ENCODE measurements around the gene PIH1D1. TPM values are rescaled to one million over a fixed set of nuclear protein-coding genes. Genes with fewer than 3 reads are reported as not detected.

The PIH1D1 gene
- total and polyA plus RNA-seq, 11 donors, result 16.3 to 57.6 (median 31.1) TPM

GRCh38 chr19:49459388-49459787, 7.8 kb upstream of the PIH1D1 start:
- intact Hi-C loops (cut with DNase I), result no loop called here
- H3K4me3 ChIP-seq, result no peak overlapping the region
- no peak for TF ChIP-seq CTCF (IDR thresholded peaks at IDR 0.05)
- no peak for TF ChIP-seq POLR2A (IDR thresholded peaks at IDR 0.05)
- DNase-seq (no peak), ATAC-seq (no peak)
- 92 to 94% (median 93%) methylated on average over 12 of the region's 12 CpGs for whole genome bisulfite sequencing, 4 donors
- H3K9me3 ChIP-seq, result no peaks in the 10 kb centered on the region
- no peaks in the 10 kb centered on the region for H3K27me3 ChIP-seq
- no peak overlapping the region for H3K27ac ChIP-seq
- H3K4me1 ChIP-seq, result peaks cover 0 to 27% (median 3%) of the 10 kb centered on the region in 12 donors
- peaks cover 0 to 31% (median 18%) of the 10 kb centered on the region in 9 donors for H3K36me3 ChIP-seq

GRCh38 chr19:49458567-49458903, 6.9 kb upstream of the PIH1D1 start:
- 88 to 97% (median 91%) methylated on average over 3 to 5 of the region's 5 CpGs for whole genome bisulfite sequencing, 4 donors
- DNase-seq, result no peak

GRCh38 chr19:49456326-49456725, 4.7 kb upstream of the PIH1D1 start:
- Histone ChIP-seq H3K27ac (peak overlapping the region in 10 of 12 donors; percentile 3 to 79 (median 62)), H3K4me3 (no peak overlapping the region), H3K4me1 (peaks cover 0 to 40% (median 9%) of the 10 kb centered on the region in 12 donors)

More at GRCh38 chr19:49458567-49458903, 6.9 kb upstream of the PIH1D1 start:
- H3K27ac ChIP-seq, result peak overlapping the region in 6 of 12 donors; percentile 8 to 79 (median 42)
- intact Hi-C loops (cut with DNase I), result no loop called here
- no peak overlapping the region for H3K4me3 ChIP-seq
- H3K4me1 ChIP-seq, result peaks cover 0 to 35% (median 8%) of the 10 kb centered on the region in 12 donors
- TF ChIP-seq POLR2A (IDR thresholded peaks at IDR 0.05) (no peak), CTCF (IDR thresholded peaks at IDR 0.05) (no peak)
- ATAC-seq, result no peak
- H3K36me3 ChIP-seq, result peaks cover 0 to 25% (median 14%) of the 10 kb centered on the region in 9 donors
- no peaks in the 10 kb centered on the region for H3K27me3 ChIP-seq
- H3K9me3 ChIP-seq, result no peaks in the 10 kb centered on the region

GRCh38 chr19:49455773-49456172, 4.2 kb upstream of the PIH1D1 start:
- H3K27me3 ChIP-seq, result no peaks in the 10 kb centered on the region
- ATAC-seq (no peak), DNase-seq (no peak)
- H3K4me1 ChIP-seq, result peaks cover 0 to 40% (median 10%) of the 10 kb centered on the region in 12 donors
- H3K27ac ChIP-seq, result peak overlapping the region in 11 of 12 donors; percentile 3 to 79 (median 61)
- WGBS, 4 donors, result 53 to 71% (median 59%) methylated on average over 5 of the region's 5 CpGs
- no peaks in the 10 kb centered on the region for H3K9me3 ChIP-seq
- TF ChIP-seq POLR2A (IDR thresholded peaks at IDR 0.05), result no peak
- no peak for TF ChIP-seq CTCF (IDR thresholded peaks at IDR 0.05)
- intact Hi-C loops (cut with DNase I), result loop anchor here in 1 of 10 donors (2.0 kb wide), 1 partner anchor 21 kb away; no protein-coding TSS in a partner anchor
- peaks cover 0 to 20% (median 13%) of the 10 kb centered on the region in 9 donors for H3K36me3 ChIP-seq
- H3K4me3 ChIP-seq, result no peak overlapping the region

More at GRCh38 chr19:49456326-49456725, 4.7 kb upstream of the PIH1D1 start:
- intact Hi-C loops (cut with DNase I), result loop anchor here in 1 of 10 donors (2.0 kb wide), 1 partner anchor 20 kb away; no protein-coding TSS in a partner anchor
- peaks cover 0 to 20% (median 13%) of the 10 kb centered on the region in 9 donors for H3K36me3 ChIP-seq
- DNase-seq (no peak), ATAC-seq (no peak)
- TF ChIP-seq POLR2A (IDR thresholded peaks at IDR 0.05) (no peak), CTCF (IDR thresholded peaks at IDR 0.05) (no peak)
- no peaks in the 10 kb centered on the region for H3K27me3 ChIP-seq
- no peaks in the 10 kb centered on the region for H3K9me3 ChIP-seq
- WGBS, 4 donors, result 74 to 80% (median 77%) methylated on average over 5 of the region's 5 CpGs
